Stimulated activated naive CD4-positive, alpha-beta T cell treated with Interleukin-2 at 50 U/mL for 16 hours (primary cell): ENCODE measurements around the gene ATP2B2.
"Not testable (repeated sequence)": the region's sequence is repeated elsewhere in the genome, so short reads cannot be mapped to it uniquely, and the experiment has no call there.

ENCODE experiments used
- DNase-seq: peaks from one replicate; lab custom pipeline; 2025; lab: John Stamatoyannopoulos, UW

Gene ATP2B2

GRCh38 chr3:10399634-10400033 lies 105.8 kb downstream of the ATP2B2 start:
- DNase-seq: no peak

GRCh38 chr3:10398341-10398740 lies 107.0 kb downstream of the ATP2B2 start:
- DNase-seq: no peak

GRCh38 chr3:10397879-10398278 lies 107.5 kb downstream of the ATP2B2 start:
- no peak for DNase-seq

GRCh38 chr3:10396931-10397330 lies 108.5 kb downstream of the ATP2B2 start:
- DNase-seq: no peak

GRCh38 chr3:10396083-10396482 lies 109.3 kb downstream of the ATP2B2 start:
- DNase-seq: no peak

GRCh38 chr3:10395671-10396070 lies 109.7 kb downstream of the ATP2B2 start:
- DNase-seq: no peak

- no peak for DNase-seq
Observed at GRCh38 chr3:10395196-10395595, 110.2 kb downstream of the ATP2B2 start.

GRCh38 chr3:10394491-10395025 lies 110.8 kb downstream of the ATP2B2 start:
- DNase-seq: no peak

- DNase-seq: no peak
Observed at GRCh38 chr3:10393514-10393913, 111.9 kb downstream of the ATP2B2 start.

GRCh38 chr3:10392906-10393461 lies 112.4 kb downstream of the ATP2B2 start:
- DNase-seq: no peak

- no peak for DNase-seq
Observed at GRCh38 chr3:10392244-10392643, 113.1 kb downstream of the ATP2B2 start.

- DNase-seq: no peak
Observed at GRCh38 chr3:10391391-10391790, 114.0 kb downstream of the ATP2B2 start.

GRCh38 chr3:10390641-10391373 lies 114.6 kb downstream of the ATP2B2 start:
- no peak for DNase-seq

- no peak for DNase-seq
Observed at GRCh38 chr3:10389995-10390394, 115.4 kb downstream of the ATP2B2 start.

GRCh38 chr3:10389339-10389738 lies 116.0 kb downstream of the ATP2B2 start:
- DNase-seq: no peak

GRCh38 chr3:10387881-10388609 lies 117.3 kb downstream of the ATP2B2 start:
- DNase-seq: no peak

- DNase-seq: no peak
Observed at GRCh38 chr3:10386121-10386520, 119.3 kb downstream of the ATP2B2 start.

- no peak for DNase-seq
Observed at GRCh38 chr3:10384541-10385360, 120.6 kb downstream of the ATP2B2 start.

GRCh38 chr3:10383850-10384248 lies 121.5 kb downstream of the ATP2B2 start:
- no peak for DNase-seq

- no peak for DNase-seq
Observed at GRCh38 chr3:10382892-10383849, 122.2 kb downstream of the ATP2B2 start.

GRCh38 chr3:10382445-10382844 lies 122.9 kb downstream of the ATP2B2 start:
- not testable (repeated sequence) for DNase-seq
